Measurements from ENCODE around the gene CD3E. TPM values are rescaled to one million over a fixed set of nuclear protein-coding genes. Genes with fewer than 3 reads are reported as not detected.

The CD3E gene
- total and polyA plus RNA-seq, 9 of the 15 experiments (the other 6 are each of a cell fraction or from before 2014, with no cell fraction given) = 0.07 to 0.62 (median 0.19) TPM; not detected in 5

GRCh38 chr11:118290923-118291322 lies 13.6 kb upstream of the CD3E start (continued):
- TF ChIP-seq MXD1 (CRISPR knock-in tag; IDR thresholded peaks at IDR 0.05; ENCODE audit: borderline replicate concordance, poor library complexity, severe bottlenecking) (no peak), PCBP2 (IDR thresholded peaks at IDR 0.05; ENCODE audit: low read depth, low read length, poor library complexity, severe bottlenecking) (no peak), NR2C2 (CRISPR knock-in tag; IDR thresholded peaks at IDR 0.05) (no peak), NR2C2 (tag; IDR thresholded peaks at IDR 0.05) (peak; percentile 92), STAG1 (CRISPR knock-in tag; IDR thresholded peaks at IDR 0.05; ENCODE audit: borderline replicate concordance) (peak; percentile 69; the same call in 1 of the 2 replicates), ZNF175 (CRISPR knock-in tag; IDR thresholded peaks at IDR 0.05; ENCODE audit: low read depth) (no peak), HNRNPL (IDR thresholded peaks at IDR 0.05; ENCODE audit: low read depth, low read length) (no peak), SRSF7 (optimal IDR thresholded peaks at IDR 0.05; ENCODE audit: low read depth, low read length) (no peak), NFRKB (IDR thresholded peaks at IDR 0.05; ENCODE audit: low read depth) (no peak), CHD2 (IDR thresholded peaks at IDR 0.05; ENCODE audit: low read depth, low read length) (no peak), NR3C1 (CRISPR knock-in tag; IDR thresholded peaks at IDR 0.05) (no peak), RAD21 (CRISPR knock-in tag; conservative IDR thresholded peaks at IDR 0.05 in 1 of 2, IDR thresholded peaks at IDR 0.05 in 1 of 2) (peak; percentile 91 to 92), ZBTB5 (IDR thresholded peaks at IDR 0.05) (0 out of 2 replicates have a peak, but pooled peaks have one; percentile 35), NR2C1 (IDR thresholded peaks at IDR 0.05) (peak; percentile 74), NR2C1 (tag; IDR thresholded peaks at IDR 0.05) (peak; percentile 86), CC2D1A (IDR thresholded peaks at IDR 0.05) (peak; percentile 70; the same call in 1 of the 2 replicates), REST (IDR thresholded peaks at IDR 0.05; ENCODE audit: borderline replicate concordance) (peak; percentile 90), REST (CRISPR knock-in tag; IDR thresholded peaks at IDR 0.05; ENCODE audit: low read depth) (no peak), MAZ (CRISPR knock-in tag; conservative IDR thresholded peaks at IDR 0.05 in 1 of 2, IDR thresholded peaks at IDR 0.05 in 1 of 2) (peak in 1 of 2 experiments; percentile 55; a peak in 1 of 4 replicates), NR2F6 (CRISPR knock-in tag; IDR thresholded peaks at IDR 0.05) (no peak)

All from K562 (cell line).